ENCODE results near the gene IFI27L2.

The IFI27L2 gene

DNA sequence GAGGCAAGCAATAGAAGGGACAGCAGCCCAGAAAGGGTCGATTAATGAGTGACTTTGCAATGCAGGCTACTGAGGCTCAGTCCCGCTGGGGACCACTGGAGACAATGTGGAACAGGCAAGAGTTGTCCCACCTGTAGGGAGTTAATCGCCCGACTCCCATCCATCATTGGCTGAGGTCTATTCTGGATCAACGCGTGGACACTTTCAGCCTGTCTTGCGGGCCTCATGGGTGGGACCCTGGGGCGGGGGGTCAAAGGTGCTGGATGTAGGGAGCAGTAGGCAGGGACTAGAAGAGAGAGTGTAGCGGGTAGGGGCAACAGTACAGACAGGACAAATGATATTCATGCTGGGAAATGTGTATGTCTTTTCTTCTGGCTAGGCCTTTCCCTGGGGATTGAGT, 6.1 kb downstream of the IFI27L2 start:
- no peak for DNase-seq (ENCODE audit: low read depth in 2 of 2)

DNA sequence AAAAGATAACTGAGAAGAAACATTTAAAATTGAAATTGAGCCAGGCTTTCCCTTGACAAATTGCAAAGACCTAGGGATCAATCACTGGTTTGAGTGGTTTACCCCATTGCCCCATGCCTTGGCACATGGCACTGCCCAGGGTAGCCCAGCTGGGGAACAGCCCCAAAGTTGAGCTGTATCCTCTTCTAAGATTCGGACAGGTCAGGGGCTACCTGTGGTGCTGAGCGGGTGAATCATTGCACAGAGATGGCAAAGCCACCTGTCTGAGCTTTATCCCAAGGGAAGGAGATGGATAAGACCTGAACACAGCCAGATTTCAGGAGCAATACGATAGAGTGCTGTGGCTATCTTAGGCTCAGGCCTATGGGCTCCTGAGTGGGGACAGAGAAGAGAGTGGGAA, 7.0 kb downstream of the IFI27L2 start:
- DNase-seq (ENCODE audit: low read depth in 2 of 2), result no peak

DNA sequence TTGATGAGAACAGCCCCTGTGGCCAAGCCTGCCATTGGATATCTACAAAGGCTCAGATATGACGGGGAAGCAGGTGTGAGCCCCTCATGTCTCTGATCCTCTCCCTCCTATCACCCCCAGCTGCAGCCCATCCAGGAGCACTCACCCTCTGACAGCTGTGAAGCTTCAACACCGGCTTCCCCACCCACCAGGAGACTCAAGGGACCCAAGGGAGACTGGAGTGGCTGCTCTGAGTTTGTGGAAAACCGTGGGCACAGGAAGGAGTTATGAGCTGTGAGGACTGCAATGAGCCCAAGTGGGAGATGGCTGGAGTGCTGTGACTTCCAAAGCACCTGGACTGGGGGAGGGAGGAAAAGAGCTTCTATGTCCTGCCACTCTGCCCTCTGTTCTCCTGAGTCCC, 7.9 kb downstream of the IFI27L2 start:
- no peak for DNase-seq (ENCODE audit: low read depth in 2 of 2)

- DNase-seq (ENCODE audit: low read depth in 2 of 2), result no peak
Measured at GRCh38 chr14:94120667-94121340, 8.6 kb downstream of the IFI27L2 start.

- no peak for DNase-seq (ENCODE audit: low read depth in 2 of 2)
Measured at GRCh38 chr14:94119071-94119470, 10.3 kb downstream of the IFI27L2 start.

DNA sequence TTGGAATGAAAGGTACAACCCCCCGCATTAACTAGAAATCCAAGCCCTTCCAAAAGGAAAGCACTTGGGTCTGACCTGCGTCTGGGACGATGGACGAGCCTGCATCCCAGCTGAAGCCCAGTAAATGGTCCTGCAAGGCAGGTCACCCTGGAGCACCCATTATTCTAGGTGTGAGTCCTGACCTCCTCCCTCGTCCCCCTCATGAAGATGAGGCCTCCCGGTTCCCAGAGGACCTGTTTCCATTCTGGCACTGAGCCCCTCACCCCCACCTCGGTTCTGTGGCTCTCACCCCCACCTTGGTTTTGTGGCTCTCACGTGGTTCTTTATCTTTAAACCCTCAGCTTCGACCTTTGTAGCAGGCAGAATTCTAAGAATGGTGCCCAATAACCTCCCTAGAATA, 11.5 kb downstream of the IFI27L2 start:
- DNase-seq (ENCODE audit: low read depth in 2 of 2), result no peak

DNA sequence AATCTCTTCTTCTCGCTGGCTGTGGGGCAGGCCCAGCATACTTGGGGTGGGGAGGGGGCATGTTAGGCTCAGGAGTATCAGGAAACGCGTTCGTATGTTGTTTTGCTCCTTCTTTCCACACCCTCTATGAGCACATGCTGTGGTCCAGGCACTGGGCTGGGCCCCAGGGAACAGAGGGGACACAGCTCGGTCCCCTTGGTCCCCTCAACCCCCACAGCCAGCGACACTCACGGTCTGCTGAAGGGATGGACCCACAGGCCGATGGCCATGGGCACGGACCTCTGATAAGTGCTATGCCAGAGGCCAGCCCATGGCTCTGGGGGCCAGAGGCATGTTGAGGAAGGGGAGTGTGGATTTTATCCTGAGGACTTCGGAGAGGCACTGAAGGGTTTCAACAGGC, 12.7 kb downstream of the IFI27L2 start:
- DNase-seq (ENCODE audit: low read depth in 2 of 2), result no peak

- DNase-seq (ENCODE audit: low read depth in 2 of 2), result no peak
Measured at GRCh38 chr14:94115631-94116030, 13.8 kb downstream of the IFI27L2 start.

GRCh38 chr14:94115058-94115591, 14.3 kb downstream of the IFI27L2 start:
- no peak for DNase-seq (ENCODE audit: low read depth in 2 of 2)

DNA sequence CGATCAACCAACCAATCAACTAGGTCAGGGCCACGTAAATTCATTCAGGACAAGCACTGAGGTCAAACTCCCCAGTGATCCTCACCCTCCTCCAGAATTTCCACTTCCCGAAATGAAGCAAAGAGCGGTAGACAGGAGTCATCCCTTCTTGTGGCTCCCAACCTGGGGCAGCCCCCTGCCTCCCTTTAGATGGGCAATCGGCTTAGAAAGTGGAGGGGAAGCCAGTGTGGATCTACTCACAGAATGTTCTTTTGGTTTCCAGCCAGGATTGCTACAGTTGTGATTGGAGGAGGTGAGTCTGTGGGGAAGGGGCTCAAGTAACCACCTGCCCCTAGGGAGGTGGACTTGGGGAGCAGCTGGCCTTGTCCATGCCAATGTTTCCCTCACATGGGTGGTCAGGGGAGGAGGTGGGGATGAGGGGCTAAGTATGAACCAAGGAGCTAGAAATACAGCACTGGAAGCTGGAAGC, 14.8 kb downstream of the IFI27L2 start:
- no peak for DNase-seq (ENCODE audit: low read depth in 2 of 2)

- DNase-seq (ENCODE audit: low read depth in 2 of 2), result no peak
Measured at GRCh38 chr14:94113908-94114588, 15.4 kb downstream of the IFI27L2 start.

- no peak for DNase-seq (ENCODE audit: low read depth in 2 of 2)
Measured at GRCh38 chr14:94113490-94113889, 15.9 kb downstream of the IFI27L2 start.

DNA sequence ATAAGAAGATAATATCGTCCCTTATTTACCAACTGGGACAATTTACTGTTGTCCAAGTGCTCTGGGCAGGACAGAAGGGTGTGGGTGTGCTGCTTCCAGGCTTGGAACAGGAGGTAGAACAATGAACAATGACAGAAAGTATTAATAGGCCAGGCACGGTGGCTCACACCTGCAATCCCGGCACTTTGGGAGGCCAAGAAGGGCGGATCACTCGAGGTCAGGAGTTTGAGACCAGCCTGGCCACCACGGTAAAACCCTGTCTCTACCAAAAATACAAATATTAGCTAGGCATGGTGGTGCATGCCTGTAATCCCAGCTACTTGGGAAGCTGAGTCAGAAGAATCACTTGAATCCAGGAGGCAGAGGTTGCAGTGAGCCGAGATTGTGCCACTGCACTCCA, 16.3 kb downstream of the IFI27L2 start:
- no peak for DNase-seq (ENCODE audit: low read depth in 2 of 2)

GRCh38 chr14:94112513-94113063, 16.8 kb downstream of the IFI27L2 start:
- no peak for DNase-seq (ENCODE audit: low read depth in 2 of 2)

- no peak for DNase-seq (ENCODE audit: low read depth in 2 of 2)
Measured at GRCh38 chr14:94111276-94112095, 17.9 kb downstream of the IFI27L2 start.

- no peak for DNase-seq (ENCODE audit: low read depth in 2 of 2)
Measured at GRCh38 chr14:94110552-94111181, 18.7 kb downstream of the IFI27L2 start, which contains the start of gene IFI27. TSS of gene IFI27 (plus strand) at chr14:94110736.

- DNase-seq (ENCODE audit: low read depth in 2 of 2), result no peak
Measured at GRCh38 chr14:94109915-94110250, 19.5 kb downstream of the IFI27L2 start.

DNA sequence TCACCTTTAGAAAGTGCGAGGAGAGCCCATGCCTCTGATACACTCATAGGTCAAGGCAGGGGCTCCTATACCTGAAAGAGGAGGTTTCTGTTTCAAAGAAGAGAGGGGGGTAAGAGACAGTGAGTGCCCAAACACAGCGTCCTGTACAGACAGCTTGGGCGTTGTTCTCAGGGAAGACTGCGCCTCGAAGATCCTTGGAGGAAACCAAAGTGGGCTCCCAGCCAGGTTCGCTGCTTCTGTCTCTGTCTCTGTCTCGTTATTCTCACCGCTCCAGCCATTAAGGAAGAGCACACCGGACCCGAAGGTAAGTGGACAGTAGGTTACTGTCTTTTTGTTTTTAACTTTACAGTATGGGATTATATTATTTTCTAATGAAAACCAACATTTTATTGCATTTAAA, 24.7 kb downstream of the IFI27L2 start:
- no peak for DNase-seq (ENCODE audit: low read depth in 2 of 2)

- DNase-seq (ENCODE audit: low read depth in 2 of 2), result no peak
Measured at GRCh38 chr14:94103554-94104150, 25.8 kb downstream of the IFI27L2 start.

GRCh38 chr14:94102768-94103482, 26.5 kb downstream of the IFI27L2 start:
- DNase-seq (ENCODE audit: low read depth in 2 of 2), result no peak

DNA sequence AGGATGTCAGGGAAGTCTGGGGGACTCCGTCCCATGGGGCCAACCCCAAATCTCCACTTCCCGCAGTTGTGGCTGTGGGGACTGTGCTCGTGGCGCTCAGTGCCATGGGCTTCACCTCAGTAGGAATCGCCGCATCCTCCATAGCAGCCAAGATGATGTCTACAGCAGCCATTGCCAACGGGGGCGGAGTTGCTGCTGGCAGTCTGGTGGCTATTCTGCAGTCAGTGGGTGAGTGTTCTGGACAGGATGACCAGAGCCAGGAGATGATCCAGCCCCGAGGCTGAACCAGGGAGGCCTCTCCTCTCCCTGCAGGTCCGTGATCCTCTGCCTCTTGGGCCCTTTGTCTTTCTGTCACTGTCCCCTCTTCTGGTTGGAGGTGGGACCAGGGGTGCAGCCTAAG, 27.7 kb downstream of the IFI27L2 start:
- no peak for DNase-seq (ENCODE audit: low read depth in 2 of 2)
